Nephron progenitor cell (in vitro differentiated cells): ENCODE results near the gene LTA.
A peak's percentile ranks its signal among the peaks of the same experiment; 100 is the strongest.

Experiments
- DNase-seq: peaks from one replicate; pipeline ENCODE4 v3.0.0; 2021
- H3K27ac Mint-ChIP-seq: 2 replicates; pipeline ENCODE4 v1.8.0; 2021; ENCODE audit warnings: mild to moderate bottlenecking, moderate library complexity, mixed read lengths
- H3K27me3 Mint-ChIP-seq: 2 replicates; pipeline ENCODE4 v1.8.0; 2021; ENCODE audit warnings: mild to moderate bottlenecking, low read depth, mixed read lengths; ENCODE audit not compliant: poor library complexity
- H3K36me3 Mint-ChIP-seq: 2 replicates; pipeline ENCODE4 v1.8.0; 2021; ENCODE audit warnings: low read depth, mixed read lengths
- H3K4me1 Mint-ChIP-seq: 2 replicates; pipeline ENCODE4 v1.8.0; 2021; ENCODE audit warnings: mixed read lengths
- H3K4me3 Mint-ChIP-seq: 2 replicates; pipeline ENCODE4 v1.8.0; 2021; ENCODE audit warnings: mild to moderate bottlenecking, moderate library complexity, mixed read lengths
- H3K9me3 Mint-ChIP-seq: 2 replicates; pipeline ENCODE4 v1.8.0; 2021; ENCODE audit warnings: mild to moderate bottlenecking, moderate library complexity, mixed read lengths
- CTCF ChIP-seq: fragments of 200-600 bp; sonication (generic); IDR thresholded peaks from 2 replicates; pipeline ENCODE4 v1.5.0; 2021; ENCODE audit warnings: antibody characterized with exemption

LTA gene

DNA sequence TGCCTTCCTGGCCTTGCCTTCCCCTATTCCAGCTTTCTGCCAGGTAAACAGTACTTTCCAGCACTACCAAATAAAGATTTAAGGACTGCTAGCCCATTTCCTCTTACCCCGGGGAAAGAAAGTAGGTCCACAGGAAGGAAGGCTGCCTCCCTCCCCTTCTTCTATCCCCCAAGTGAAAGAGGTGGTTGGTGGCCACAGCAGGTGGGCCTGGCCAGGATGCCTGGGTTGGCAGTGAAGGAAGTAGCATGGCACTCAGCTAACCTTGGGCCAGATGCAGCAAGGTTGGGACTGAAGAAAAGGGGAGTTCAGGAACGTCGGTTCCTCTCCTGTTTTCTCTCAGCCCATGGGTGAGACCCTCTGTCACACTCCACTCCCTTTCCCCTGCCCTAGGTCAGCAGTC lies 15.8 kb upstream of the LTA start:
- peaks cover 45% of the 10 kb centered on the region for H3K36me3 Mint-ChIP-seq
- DNase-seq, result no peak

GRCh38 chr6:31557443-31558317 lies 14.4 kb upstream of the LTA start:
- Mint-ChIP-seq H3K27me3 (no peaks in the 10 kb centered on the region), H3K4me1 (peaks cover 25% of the 10 kb centered on the region), H3K27ac (no peak overlapping the region), H3K36me3 (peaks cover 42% of the 10 kb centered on the region), H3K4me3 (no peak overlapping the region), H3K9me3 (no peaks in the 10 kb centered on the region)
- DNase-seq, result no peak
- TF ChIP-seq CTCF, result no peak

More for the DNA sequence above, 15.8 kb upstream of the LTA start:
- Mint-ChIP-seq H3K27ac (no peak overlapping the region), H3K27me3 (no peaks in the 10 kb centered on the region), H3K9me3 (no peaks in the 10 kb centered on the region), H3K4me3 (no peak overlapping the region), H3K4me1 (peaks cover 19% of the 10 kb centered on the region)
- TF ChIP-seq CTCF, result no peak

DNA sequence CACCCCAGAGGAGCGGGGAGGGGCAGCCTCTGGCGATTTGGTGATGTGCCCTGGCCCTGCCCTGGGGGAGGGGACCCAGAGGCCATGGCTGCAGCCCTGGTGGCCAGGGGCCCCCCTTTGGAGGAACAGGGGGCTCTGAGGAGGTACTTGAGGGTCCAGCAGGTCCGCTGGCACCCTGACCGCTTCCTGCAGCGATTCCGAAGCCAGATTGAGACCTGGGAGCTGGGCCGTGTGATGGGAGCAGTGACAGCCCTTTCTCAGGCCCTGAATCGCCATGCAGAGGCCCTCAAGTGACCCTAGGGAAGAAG lies 13.8 kb upstream of the LTA start:
- TF ChIP-seq CTCF, result no peak
- Mint-ChIP-seq H3K4me3 (no peak overlapping the region), H3K4me1 (peaks cover 25% of the 10 kb centered on the region), H3K27me3 (no peaks in the 10 kb centered on the region), H3K27ac (no peak overlapping the region), H3K36me3 (peaks cover 40% of the 10 kb centered on the region), H3K9me3 (no peaks in the 10 kb centered on the region)
- DNase-seq, result no peak

GRCh38 chr6:31558631-31559500 lies 13.2 kb upstream of the LTA start:
- H3K36me3 Mint-ChIP-seq, result peaks cover 38% of the 10 kb centered on the region
- H3K9me3 Mint-ChIP-seq, result no peaks in the 10 kb centered on the region
- no peak for DNase-seq
- no peak overlapping the region for H3K4me3 Mint-ChIP-seq
- peaks cover 28% of the 10 kb centered on the region for H3K4me1 Mint-ChIP-seq
- peak overlapping the region; percentile 93 for H3K27ac Mint-ChIP-seq
- H3K27me3 Mint-ChIP-seq, result peaks cover 3% of the 10 kb centered on the region
- no peak for TF ChIP-seq CTCF

- Mint-ChIP-seq H3K36me3 (peaks cover 35% of the 10 kb centered on the region), H3K27me3 (peaks cover 4% of the 10 kb centered on the region), H3K9me3 (no peaks in the 10 kb centered on the region), H3K4me3 (no peak overlapping the region), H3K4me1 (peaks cover 31% of the 10 kb centered on the region), H3K27ac (peak overlapping the region; percentile 93)
- no peak for TF ChIP-seq CTCF
- no peak for DNase-seq
Measured at GRCh38 chr6:31559606-31559957, 12.5 kb upstream of the LTA start.
